ENCODE measurements around the gene SEMA5B. TPM values are rescaled to one million over a fixed set of nuclear protein-coding genes. Genes with fewer than 3 reads are reported as not detected.

Gene SEMA5B
- total and polyA plus RNA-seq, 2 of the 4 experiments (the other 2 are of a cell fraction) = not detected

DNA sequence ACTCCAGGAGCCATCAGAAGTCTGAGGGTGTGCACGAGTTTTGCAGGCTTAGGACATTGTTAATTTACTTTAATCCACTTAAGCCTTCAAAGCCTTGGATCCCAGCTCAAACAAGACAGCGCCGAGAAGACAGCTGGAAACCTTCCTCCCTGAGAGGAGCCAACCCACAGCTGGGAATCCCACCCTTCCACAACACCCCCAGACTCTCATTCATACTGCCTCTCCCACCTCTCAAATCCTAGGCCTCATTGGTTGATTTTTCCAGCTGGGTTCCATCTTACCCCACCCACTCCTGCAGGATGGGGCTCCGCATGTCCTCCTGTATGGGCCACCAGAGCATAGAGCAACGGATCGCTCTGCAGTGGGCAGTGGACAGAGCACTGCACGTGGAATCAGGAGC, 80.4 kb downstream of the SEMA5B start:
- Histone ChIP-seq H3K36me3 (ENCODE audit: control insufficient read depth, insufficient read depth, low read length) (no peaks in the 10 kb centered on the region), H2BK120ac (ENCODE audit: low read depth, low read length) (no peak overlapping the region), H4K91ac (ENCODE audit: insufficient read depth, low read depth, low read length) (no peak overlapping the region), H2AK5ac (ENCODE audit: low read depth, low read length) (no peak overlapping the region), H3K4me1 (ENCODE audit: control insufficient read depth, insufficient read depth, low read length) (peaks cover 1% of the 10 kb centered on the region; the same call in 1 of the 2 replicates), H3K27me3 (ENCODE audit: control insufficient read depth, insufficient read depth, low read length) (peaks cover 31% of the 10 kb centered on the region), H3K4me2 (ENCODE audit: low read depth, low read length) (no peak overlapping the region), H3K9me1 (ENCODE audit: insufficient read depth, low read length) (no peaks in the 10 kb centered on the region), H3K23ac (ENCODE audit: low read depth, low read length) (no peak overlapping the region), H4K8ac (ENCODE audit: low read depth in 2 of 2, low read length in 2 of 2) (no peak overlapping the region), H3K18ac (ENCODE audit: low read depth, low read length) (no peak overlapping the region), H4K20me1 (ENCODE audit: insufficient read depth, low read length) (no peaks in the 10 kb centered on the region), H2BK15ac (ENCODE audit: low read depth, low read length) (no peak overlapping the region), H2AFZ (replicated peaks; ENCODE audit: low read length, poor library complexity) (no peak overlapping the region), H2BK5ac (ENCODE audit: low read depth, low read length, poor library complexity, severe bottlenecking) (no peak overlapping the region), H4K5ac (ENCODE audit: low read depth, low read length) (no peak overlapping the region), H3K79me1 (ENCODE audit: low read depth in 1 of 2, low read length in 2 of 2) (no peaks in the 10 kb centered on the region), H3K4ac (ENCODE audit: low read depth, low read length) (no peak overlapping the region), H2AK9ac (replicated peaks; ENCODE audit: low read depth, low read length, poor library complexity) (peak overlapping the region; percentile 67), H3K9ac (ENCODE audit: low read depth, low read length) (no peak overlapping the region), H3K27ac (ENCODE audit: insufficient read depth, low read length) (no peak overlapping the region), H3K14ac (replicated peaks; ENCODE audit: low read depth, low read length) (no peak overlapping the region), H3K9me3 (ENCODE audit: control insufficient read depth, insufficient read depth, low read length) (no peaks in the 10 kb centered on the region), H2BK20ac (ENCODE audit: low read depth, low read length) (no peak overlapping the region), H3K4me3 (ENCODE audit: insufficient read depth, low read depth, low read length) (no peak overlapping the region), H3K56ac (ENCODE audit: extremely low read depth, insufficient read depth, low read length) (no peak overlapping the region)
- no peak for TF ChIP-seq CEBPB (IDR thresholded peaks at IDR 0.05; ENCODE audit: low read depth, low read length)
- TF ChIP-seq RFX5 (IDR thresholded peaks at IDR 0.05; ENCODE audit: low read depth, low read length) = no peak
- TF ChIP-seq USF2 (IDR thresholded peaks at IDR 0.05; ENCODE audit: low read depth, low read length) = no peak
- TF ChIP-seq MXI1 (IDR thresholded peaks at IDR 0.05; ENCODE audit: borderline replicate concordance, low read depth, low read length) = no peak
- no TSS peak for BruUV-seq (replicated peaks)
- ATAC-seq (ENCODE audit: low read depth) (no peak), DNase-seq (no peak)
- intact Hi-C loops (cut with micrococcal nuclease) (loop anchor here (10.0 kb wide), 1 partner anchor 382 kb away; the partner anchor contains the start of genes DTX3L and PARP9), in situ Hi-C loops (cut with MboI; ENCODE audit: low sequenced_read_pairs) (loop anchor here (10.0 kb wide), 1 partner anchor 78 kb away; the partner anchor contains the start of gene SEMA5B), dilution Hi-C loops (cut with HindIII; ENCODE audit: low sequenced_read_pairs, unreplicated experiment) (no loop called here)
- 26% methylated on average over 6 of the region's 7 CpGs; no CpG with 5 or more reads in 1 of the 2 experiments for WGBS, 2 experiments (ENCODE audit: extremely low coverage in 2 of 2, insufficient read length in 1 of 2)
- POLR2A ChIA-PET (ENCODE audit: unreplicated experiment) = no interaction called here
- CTCF ChIA-PET = no interaction called here

Data from IMR-90 (cell line).